HepG2 (cell line): ENCODE results near the gene PHF14. TPM values are rescaled to one million over a fixed set of nuclear protein-coding genes. Genes with fewer than 3 reads are reported as not detected.

Experiments
- ARNT ChIP-seq: fragments of 450-650 bp; IDR thresholded peaks from 2 replicates; pipeline ENCODE4 v1.6.1; 2017
- HIVEP1 ChIP-seq: sonication (generic); formaldehyde crosslinking; IDR thresholded peaks from 2 replicates; pipeline ENCODE4 v1.4.0; 2020; ENCODE audit warnings: mild to moderate bottlenecking, missing genetic modification reagents
- JDP2 ChIP-seq: sonication (generic); formaldehyde crosslinking; IDR thresholded peaks from 2 replicates; pipeline ENCODE4 v1.8.1; 2022; ENCODE audit warnings: missing genetic modification reagents, borderline replicate concordance
- NAIF1 ChIP-seq: sonication (generic); formaldehyde crosslinking; IDR thresholded peaks from 2 replicates; pipeline ENCODE4 v1.5.0; 2020; ENCODE audit warnings: mild to moderate bottlenecking, missing genetic modification reagents, borderline replicate concordance
- NFATC3 ChIP-seq: sonication (generic); formaldehyde crosslinking; IDR thresholded peaks from 2 replicates; pipeline ENCODE4 v1.5.1; 2020; ENCODE audit warnings: mild to moderate bottlenecking, missing genetic modification reagents
- PCBP1 ChIP-seq: fragments of 200-400 bp; formaldehyde crosslinking; IDR thresholded peaks from 2 replicates; pipeline ENCODE4 v1.6.1; 2017; ENCODE audit warnings: mild to moderate bottlenecking, low read depth, low read length, borderline replicate concordance
- REL ChIP-seq: sonication (generic); formaldehyde crosslinking; conservative IDR thresholded peaks from 2 replicates; pipeline ENCODE4 v1.8.0; 2022; ENCODE audit warnings: mild to moderate bottlenecking, missing genetic modification reagents, moderate library complexity
- SP140L ChIP-seq: sonication (generic); formaldehyde crosslinking; IDR thresholded peaks from 2 replicates; pipeline ENCODE4 v1.4.0; 2020; ENCODE audit warnings: missing genetic modification reagents, borderline replicate concordance
- YEATS2 ChIP-seq: sonication (generic); formaldehyde crosslinking; IDR thresholded peaks from 2 replicates; pipeline ENCODE4 v1.4.0; 2020; ENCODE audit warnings: missing genetic modification reagents, borderline replicate concordance
- ZBTB21 ChIP-seq: sonication (generic); formaldehyde crosslinking; IDR thresholded peaks from 2 replicates; pipeline ENCODE4 v1.4.0; 2020; ENCODE audit warnings: missing genetic modification reagents
- ZNF124 ChIP-seq: sonication (generic); formaldehyde crosslinking; IDR thresholded peaks from 2 replicates; pipeline ENCODE4 v1.4.0; 2020; ENCODE audit warnings: missing genetic modification reagents
- ZNF607 ChIP-seq: sonication (generic); formaldehyde crosslinking; IDR thresholded peaks from 2 replicates; pipeline ENCODE4 v1.5.1; 2020; ENCODE audit warnings: missing genetic modification reagents, mild to moderate bottlenecking, borderline replicate concordance
- polyA plus RNA-seq, 8 experiments: library from polyadenylated mRNA; depleted of rRNA in 3 of 8; stranded (reverse) in 7 of 8; unstranded in 1 of 8; fragments of >200 nt; fragmentation: Illumina TruSeq in 4 of 8; extraction: Trizol in 4 of 8; gene quantifications; 2 replicates each; pipeline versions ENCODE4 v1.2.1 to v1.2.3, GENCODE V29; 2011 to 2016; ENCODE audit warnings: low read depth in 4 of 8, missing spikeins in 1 of 8, mixed read lengths in 1 of 8; ENCODE audit not compliant: insufficient read depth in 1 of 8
- total RNA-seq, 5 experiments: library from RNA; depleted of rRNA; stranded (reverse); fragments of >200 nt; fragmentation: Illumina TruSeq; extraction: Trizol; gene quantifications; 2 replicates each; pipeline ENCODE4 v1.2.3, GENCODE V29; 2016; ENCODE audit warnings: low read depth in 1 of 5
- TF ChIP-seq, protein P1 (sequence below): sonication (generic); formaldehyde crosslinking; IDR thresholded peaks from 2 replicates; pipeline ENCODE4 v1.4.0; 2020; ENCODE audit warnings: mild to moderate bottlenecking, missing genetic modification reagents
- TF ChIP-seq, protein P2 (sequence below): sonication (generic); formaldehyde crosslinking; IDR thresholded peaks from 2 replicates; pipeline ENCODE4 v1.5.1; 2020; ENCODE audit warnings: missing genetic modification reagents, mild to moderate bottlenecking, borderline replicate concordance
- TF ChIP-seq, protein P3 (sequence below): sonication (generic); formaldehyde crosslinking; IDR thresholded peaks from 2 replicates; pipeline ENCODE4 v1.4.0; 2020; ENCODE audit warnings: missing genetic modification reagents

The PHF14 gene
- total and polyA plus RNA-seq, 2 of the 13 experiments (the other 11 are each of a cell fraction or from before 2014, with no cell fraction given) = 18.9 to 68.7 TPM

DNA sequence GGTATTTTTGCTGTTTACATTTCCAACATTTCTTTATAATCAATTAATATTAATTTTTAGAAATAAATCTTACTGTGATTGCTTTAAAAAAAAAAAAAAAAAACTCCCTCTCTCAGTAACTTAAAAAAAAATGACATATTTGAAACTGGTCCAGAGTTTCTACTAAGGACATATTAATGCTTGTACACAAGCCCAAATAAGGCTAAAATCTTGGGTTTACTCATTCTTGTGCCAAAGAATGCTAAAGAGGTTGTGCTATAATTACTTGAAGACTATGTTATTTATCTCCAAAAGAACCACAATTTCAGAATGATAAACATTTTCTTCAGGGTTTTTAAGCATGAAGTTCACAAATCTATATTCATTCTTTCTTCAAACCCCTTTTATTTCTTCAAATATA, 39.4 kb upstream of the PHF14 start (continued):
- TF ChIP-seq, protein P1, sequence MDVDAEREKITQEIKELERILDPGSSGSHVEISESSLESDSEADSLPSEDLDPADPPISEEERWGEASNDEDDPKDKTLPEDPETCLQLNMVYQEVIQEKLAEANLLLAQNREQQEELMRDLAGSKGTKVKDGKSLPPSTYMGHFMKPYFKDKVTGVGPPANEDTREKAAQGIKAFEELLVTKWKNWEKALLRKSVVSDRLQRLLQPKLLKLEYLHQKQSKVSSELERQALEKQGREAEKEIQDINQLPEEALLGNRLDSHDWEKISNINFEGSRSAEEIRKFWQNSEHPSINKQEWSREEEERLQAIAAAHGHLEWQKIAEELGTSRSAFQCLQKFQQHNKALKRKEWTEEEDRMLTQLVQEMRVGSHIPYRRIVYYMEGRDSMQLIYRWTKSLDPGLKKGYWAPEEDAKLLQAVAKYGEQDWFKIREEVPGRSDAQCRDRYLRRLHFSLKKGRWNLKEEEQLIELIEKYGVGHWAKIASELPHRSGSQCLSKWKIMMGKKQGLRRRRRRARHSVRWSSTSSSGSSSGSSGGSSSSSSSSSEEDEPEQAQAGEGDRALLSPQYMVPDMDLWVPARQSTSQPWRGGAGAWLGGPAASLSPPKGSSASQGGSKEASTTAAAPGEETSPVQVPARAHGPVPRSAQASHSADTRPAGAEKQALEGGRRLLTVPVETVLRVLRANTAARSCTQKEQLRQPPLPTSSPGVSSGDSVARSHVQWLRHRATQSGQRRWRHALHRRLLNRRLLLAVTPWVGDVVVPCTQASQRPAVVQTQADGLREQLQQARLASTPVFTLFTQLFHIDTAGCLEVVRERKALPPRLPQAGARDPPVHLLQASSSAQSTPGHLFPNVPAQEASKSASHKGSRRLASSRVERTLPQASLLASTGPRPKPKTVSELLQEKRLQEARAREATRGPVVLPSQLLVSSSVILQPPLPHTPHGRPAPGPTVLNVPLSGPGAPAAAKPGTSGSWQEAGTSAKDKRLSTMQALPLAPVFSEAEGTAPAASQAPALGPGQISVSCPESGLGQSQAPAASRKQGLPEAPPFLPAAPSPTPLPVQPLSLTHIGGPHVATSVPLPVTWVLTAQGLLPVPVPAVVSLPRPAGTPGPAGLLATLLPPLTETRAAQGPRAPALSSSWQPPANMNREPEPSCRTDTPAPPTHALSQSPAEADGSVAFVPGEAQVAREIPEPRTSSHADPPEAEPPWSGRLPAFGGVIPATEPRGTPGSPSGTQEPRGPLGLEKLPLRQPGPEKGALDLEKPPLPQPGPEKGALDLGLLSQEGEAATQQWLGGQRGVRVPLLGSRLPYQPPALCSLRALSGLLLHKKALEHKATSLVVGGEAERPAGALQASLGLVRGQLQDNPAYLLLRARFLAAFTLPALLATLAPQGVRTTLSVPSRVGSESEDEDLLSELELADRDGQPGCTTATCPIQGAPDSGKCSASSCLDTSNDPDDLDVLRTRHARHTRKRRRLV (CRISPR knock-in tag) = no peak
- TF ChIP-seq YEATS2 (CRISPR knock-in tag) (no peak), ZNF124 (CRISPR knock-in tag) (no peak), JDP2 (CRISPR knock-in tag) (no peak), ARNT (no peak), SP140L (CRISPR knock-in tag) (no peak), HIVEP1 (CRISPR knock-in tag) (no peak), NFATC3 (CRISPR knock-in tag) (no peak), ZBTB21 (CRISPR knock-in tag) (no peak), REL (CRISPR knock-in tag) (no peak), PCBP1 (no peak), ZNF607 (CRISPR knock-in tag) (no peak), NAIF1 (no peak)
- TF ChIP-seq, protein P2, sequence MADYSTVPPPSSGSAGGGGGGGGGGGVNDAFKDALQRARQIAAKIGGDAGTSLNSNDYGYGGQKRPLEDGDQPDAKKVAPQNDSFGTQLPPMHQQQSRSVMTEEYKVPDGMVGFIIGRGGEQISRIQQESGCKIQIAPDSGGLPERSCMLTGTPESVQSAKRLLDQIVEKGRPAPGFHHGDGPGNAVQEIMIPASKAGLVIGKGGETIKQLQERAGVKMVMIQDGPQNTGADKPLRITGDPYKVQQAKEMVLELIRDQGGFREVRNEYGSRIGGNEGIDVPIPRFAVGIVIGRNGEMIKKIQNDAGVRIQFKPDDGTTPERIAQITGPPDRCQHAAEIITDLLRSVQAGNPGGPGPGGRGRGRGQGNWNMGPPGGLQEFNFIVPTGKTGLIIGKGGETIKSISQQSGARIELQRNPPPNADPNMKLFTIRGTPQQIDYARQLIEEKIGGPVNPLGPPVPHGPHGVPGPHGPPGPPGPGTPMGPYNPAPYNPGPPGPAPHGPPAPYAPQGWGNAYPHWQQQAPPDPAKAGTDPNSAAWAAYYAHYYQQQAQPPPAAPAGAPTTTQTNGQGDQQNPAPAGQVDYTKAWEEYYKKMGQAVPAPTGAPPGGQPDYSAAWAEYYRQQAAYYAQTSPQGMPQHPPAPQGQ (CRISPR knock-in tag) = no peak
- TF ChIP-seq, protein P3, sequence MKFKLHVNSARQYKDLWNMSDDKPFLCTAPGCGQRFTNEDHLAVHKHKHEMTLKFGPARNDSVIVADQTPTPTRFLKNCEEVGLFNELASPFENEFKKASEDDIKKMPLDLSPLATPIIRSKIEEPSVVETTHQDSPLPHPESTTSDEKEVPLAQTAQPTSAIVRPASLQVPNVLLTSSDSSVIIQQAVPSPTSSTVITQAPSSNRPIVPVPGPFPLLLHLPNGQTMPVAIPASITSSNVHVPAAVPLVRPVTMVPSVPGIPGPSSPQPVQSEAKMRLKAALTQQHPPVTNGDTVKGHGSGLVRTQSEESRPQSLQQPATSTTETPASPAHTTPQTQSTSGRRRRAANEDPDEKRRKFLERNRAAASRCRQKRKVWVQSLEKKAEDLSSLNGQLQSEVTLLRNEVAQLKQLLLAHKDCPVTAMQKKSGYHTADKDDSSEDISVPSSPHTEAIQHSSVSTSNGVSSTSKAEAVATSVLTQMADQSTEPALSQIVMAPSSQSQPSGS = no peak
